ENCODE measurements around the gene BOLA1.
"Not testable (repeated sequence)": the region's sequence is repeated elsewhere in the genome, so short reads cannot be mapped to it uniquely, and the experiment has no call there.

The BOLA1 gene

GRCh38 chr1:149899460-149900284 is at the start of gene BOLA1:
Gene BOLA1 (plus strand): TSS chr1:149899568. CDS start chr1:149900060, 492 bp downstream.
- peak; percentile 96 for DNase-seq (ENCODE audit: low read depth, low spot score)

- DNase-seq (ENCODE audit: low read depth, low spot score): peak; percentile 31
Measured at GRCh38 chr1:149849947-149850360, 49.4 kb upstream of the BOLA1 start.

GRCh38 chr1:149850732-149851345 is 48.5 kb upstream of the BOLA1 start:
- not testable (repeated sequence) for DNase-seq (ENCODE audit: low read depth, low spot score)

- not testable (repeated sequence) for DNase-seq (ENCODE audit: low read depth, low spot score)
Measured at GRCh38 chr1:149851585-149852213, 47.7 kb upstream of the BOLA1 start.

- not testable (repeated sequence) for DNase-seq (ENCODE audit: low read depth, low spot score)
Measured at GRCh38 chr1:149852263-149852662, 47.1 kb upstream of the BOLA1 start.

- DNase-seq (ENCODE audit: low read depth, low spot score): not testable (repeated sequence)
Measured at GRCh38 chr1:149860271-149860670, 39.1 kb upstream of the BOLA1 start.

GRCh38 chr1:149860684-149861496 is 38.5 kb upstream of the BOLA1 start:
- not testable (repeated sequence) for DNase-seq (ENCODE audit: low read depth, low spot score)

- not testable (repeated sequence) for DNase-seq (ENCODE audit: low read depth, low spot score)
Measured at GRCh38 chr1:149861497-149862054, 37.8 kb upstream of the BOLA1 start.

GRCh38 chr1:149866887-149867286 is 32.5 kb upstream of the BOLA1 start:
- not testable (repeated sequence) for DNase-seq (ENCODE audit: low read depth, low spot score)

- not testable (repeated sequence) for DNase-seq (ENCODE audit: low read depth, low spot score)
Measured at GRCh38 chr1:149873060-149873459, 26.3 kb upstream of the BOLA1 start.

- no peak for DNase-seq (ENCODE audit: low read depth, low spot score)
Measured at GRCh38 chr1:149877211-149877946, 22.0 kb upstream of the BOLA1 start.

- no peak for DNase-seq (ENCODE audit: low read depth, low spot score)
Measured at GRCh38 chr1:149879556-149879955, 19.8 kb upstream of the BOLA1 start.

- DNase-seq (ENCODE audit: low read depth, low spot score): no peak
Measured at GRCh38 chr1:149881876-149882275, 17.5 kb upstream of the BOLA1 start.

GRCh38 chr1:149883598-149884247 is 15.6 kb upstream of the BOLA1 start:
- no peak for DNase-seq (ENCODE audit: low read depth, low spot score)

- DNase-seq (ENCODE audit: low read depth, low spot score): peak; percentile 55
Measured at GRCh38 chr1:149884433-149885338, 14.7 kb upstream of the BOLA1 start.

GRCh38 chr1:149885339-149886120 is 13.8 kb upstream of the BOLA1 start:
- peak; percentile 93 for DNase-seq (ENCODE audit: low read depth, low spot score)

- DNase-seq (ENCODE audit: low read depth, low spot score): not testable (repeated sequence)
Measured at GRCh38 chr1:149886121-149886395, 13.3 kb upstream of the BOLA1 start.

Measured in astrocyte of the hippocampus (primary cell).